Activated naive CD8-positive, alpha-beta T cell treated with anti-CD3 and anti-CD28 coated beads, Interleukin-2, amount 10 ng/mL, durations not matched to agents 7 days and 5 days (primary cell): Measurements from ENCODE around the gene ZIC1. TPM values are rescaled to one million over a fixed set of nuclear protein-coding genes. Genes with fewer than 3 reads are reported as not detected.

Source experiments
- ATAC-seq: fragments of 150-1000 bp; cut with Tn5 transposase; one replicate; pipeline ENCODE4 v1.10.0; 2021; ENCODE audit warnings: low read depth, moderate library complexity
- POLR2A ChIA-PET: fragments of 350-600 bp; sonication (Branson Sonifier 250); formaldehyde crosslinking; loops from one replicate; lab custom pipeline; 2021; ENCODE audit warnings: antibody characterized with exemption; lab: Charles Lee
- DNase-seq: peaks from one replicate; pipeline ENCODE4 v3.0.0; 2021
- H3K27ac Mint-ChIP-seq: one replicate; pipeline ENCODE4 v1.8.0; 2022; ENCODE audit warnings: mild to moderate bottlenecking, mixed read lengths
- H3K27me3 Mint-ChIP-seq: one replicate; pipeline ENCODE4 v1.8.0; 2022; ENCODE audit warnings: mild to moderate bottlenecking, moderate library complexity, mixed read lengths
- H3K36me3 Mint-ChIP-seq: one replicate; pipeline ENCODE4 v1.8.0; 2021; ENCODE audit warnings: mild to moderate bottlenecking, mixed read lengths
- H3K4me1 Mint-ChIP-seq: one replicate; pipeline ENCODE4 v1.8.0; 2021; ENCODE audit warnings: mixed read lengths
- H3K4me3 Mint-ChIP-seq: one replicate; pipeline ENCODE4 v1.8.0; 2022; ENCODE audit warnings: mild to moderate bottlenecking, moderate library complexity, mixed read lengths
- H3K9me3 Mint-ChIP-seq: one replicate; pipeline ENCODE4 v1.8.0; 2021; ENCODE audit warnings: mixed read lengths
- total RNA-seq, 2 experiments: library from RNA; stranded (reverse); gene quantifications; one replicate each; pipeline ENCODE4 v1.2.3, GENCODE V29; 2021

Gene ZIC1
- total RNA-seq, 2 experiments from 2014 or later: not detected

GRCh38 chr3:147458995-147459704 lies 50.0 kb downstream of the ZIC1 start:
- POLR2A ChIA-PET: no interaction called here
- Mint-ChIP-seq H3K4me3 (no peak overlapping the region), H3K27ac (no peak overlapping the region), H3K4me1 (no peaks in the 10 kb centered on the region), H3K27me3 (no peaks in the 10 kb centered on the region), H3K9me3 (no peaks in the 10 kb centered on the region), H3K36me3 (no peaks in the 10 kb centered on the region)
- DNase-seq: no peak
- no peak for ATAC-seq

GRCh38 chr3:147462856-147463255 lies 53.7 kb downstream of the ZIC1 start:
- no peaks in the 10 kb centered on the region for H3K27me3 Mint-ChIP-seq
- H3K4me1 Mint-ChIP-seq: no peaks in the 10 kb centered on the region
- H3K4me3 Mint-ChIP-seq: no peak overlapping the region
- no peaks in the 10 kb centered on the region for H3K36me3 Mint-ChIP-seq
- no peak overlapping the region for H3K27ac Mint-ChIP-seq
- no peak for ATAC-seq
- DNase-seq: no peak
- H3K9me3 Mint-ChIP-seq: no peaks in the 10 kb centered on the region
- POLR2A ChIA-PET: no interaction called here

Other genes with a start within 250 kb of the ZIC1 start
- gene ZIC4, start 2.8 kb upstream of the ZIC1 start, total RNA-seq: not detected